GM19395 (cell line): ENCODE measurements around the gene TIGD3.

ENCODE experiments used
- ATAC-seq: cut with Tn5 transposase; IDR thresholded peaks from one replicate; pipeline ENCODE4 v1.9.1; 2021; ENCODE audit warnings: mild to moderate bottlenecking, moderate library complexity; ENCODE audit not compliant: unreplicated experiment

The TIGD3 gene

GRCh38 chr11:65363770-65364169, 9.2 kb downstream of the TIGD3 start:
- ATAC-seq = no peak

- ATAC-seq = no peak
Measured at GRCh38 chr11:65366340-65366773, 11.8 kb downstream of the TIGD3 start.

- no peak for ATAC-seq
Measured at GRCh38 chr11:65370659-65371049, 16.1 kb downstream of the TIGD3 start.

- no peak for ATAC-seq
Measured at GRCh38 chr11:65373839-65374580, 19.5 kb downstream of the TIGD3 start.

- ATAC-seq = no peak
Measured at GRCh38 chr11:65375012-65375411, 20.5 kb downstream of the TIGD3 start.

- no peak for ATAC-seq
Measured at GRCh38 chr11:65376138-65376713, 21.7 kb downstream of the TIGD3 start.

GRCh38 chr11:65377036-65377435, 22.5 kb downstream of the TIGD3 start:
- ATAC-seq = no peak

- ATAC-seq = no peak
Measured at GRCh38 chr11:65377777-65378176, 23.2 kb downstream of the TIGD3 start.

GRCh38 chr11:65378208-65378927, 23.8 kb downstream of the TIGD3 start:
- ATAC-seq = no peak

GRCh38 chr11:65378928-65379638, 24.5 kb downstream of the TIGD3 start:
- ATAC-seq = no peak

- no peak for ATAC-seq
Measured at GRCh38 chr11:65379698-65380459, 25.3 kb downstream of the TIGD3 start.

GRCh38 chr11:65380460-65381119, 26.0 kb downstream of the TIGD3 start:
- ATAC-seq = no peak

- ATAC-seq = peak; percentile 10
Measured at GRCh38 chr11:65381716-65382032, 27.1 kb downstream of the TIGD3 start.

GRCh38 chr11:65382033-65382803, 27.7 kb downstream of the TIGD3 start, which contains the start of gene SLC25A45:
Gene SLC25A45, minus strand, starts transcription at chr11:65382646. Its CDS starts 695 bp downstream, at chr11:65381951.
- peak; percentile 61 for ATAC-seq

GRCh38 chr11:65382804-65383368, 28.3 kb downstream of the TIGD3 start:
- no peak for ATAC-seq

GRCh38 chr11:65383778-65384177, 29.2 kb downstream of the TIGD3 start:
- no peak for ATAC-seq

- no peak for ATAC-seq
Measured at GRCh38 chr11:65384301-65384889, 29.8 kb downstream of the TIGD3 start.

- no peak for ATAC-seq
Measured at GRCh38 chr11:65386307-65387140, 32.0 kb downstream of the TIGD3 start, which contains the start of gene FRMD8. Gene FRMD8, plus strand, starts transcription at chr11:65386637. Its CDS starts 400 bp downstream, at chr11:65387037.
